Measurements from ENCODE around the gene SLC35G6. TPM values are rescaled to one million over a fixed set of nuclear protein-coding genes. Genes with fewer than 3 reads are reported as not detected.

Gene SLC35G6
- total RNA-seq, 1 experiment from 2014 or later: 0.26 TPM

DNA sequence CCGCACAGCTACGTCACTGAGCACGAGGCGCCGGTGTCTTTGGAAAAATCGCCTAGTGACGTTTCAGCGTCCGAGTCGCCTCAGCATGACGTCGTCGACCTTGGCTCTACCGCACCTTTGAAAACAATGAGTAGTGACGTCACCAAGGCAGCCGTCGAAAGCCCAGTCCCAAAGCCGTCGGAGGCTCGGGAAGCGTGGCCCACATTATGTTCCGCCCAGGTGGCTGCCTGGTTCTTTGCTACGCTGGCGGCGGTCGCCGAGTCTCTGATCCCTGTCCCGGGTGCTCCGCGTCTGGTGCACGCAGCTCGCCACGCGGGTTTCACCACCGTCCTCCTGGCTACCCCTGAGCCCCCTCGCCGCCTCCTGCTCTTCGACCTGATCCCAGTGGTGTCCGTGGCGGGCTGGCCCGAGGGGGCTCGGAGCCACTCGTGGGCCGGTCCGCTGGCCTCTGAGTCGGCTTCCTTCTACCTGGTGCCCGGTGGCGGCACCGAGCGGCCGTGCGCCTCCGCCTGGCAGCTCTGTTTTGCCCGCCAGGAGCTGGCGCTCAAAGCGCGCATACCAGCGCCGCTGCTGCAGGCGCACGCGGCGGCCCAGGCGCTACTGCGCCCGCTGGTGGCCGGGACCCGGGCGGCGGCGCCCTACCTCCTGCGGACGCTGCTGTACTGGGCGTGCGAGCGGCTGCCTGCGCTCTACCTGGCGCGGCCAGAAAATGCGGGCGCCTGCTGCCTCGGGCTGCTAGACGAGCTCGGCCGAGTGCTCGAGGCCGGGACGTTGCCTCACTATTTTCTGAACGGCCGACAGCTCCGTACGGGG is 44.5 kb upstream of the SLC35G6 start (continued):
- TF ChIP-seq HMGXB4 (CRISPR knock-in tag; IDR thresholded peaks at IDR 0.05): peak; percentile 100
- TF ChIP-seq ZNF138 (CRISPR knock-in tag; conservative IDR thresholded peaks at IDR 0.05): peak; percentile 31; the same call in 1 of the 2 replicates
- TF ChIP-seq, protein P1, sequence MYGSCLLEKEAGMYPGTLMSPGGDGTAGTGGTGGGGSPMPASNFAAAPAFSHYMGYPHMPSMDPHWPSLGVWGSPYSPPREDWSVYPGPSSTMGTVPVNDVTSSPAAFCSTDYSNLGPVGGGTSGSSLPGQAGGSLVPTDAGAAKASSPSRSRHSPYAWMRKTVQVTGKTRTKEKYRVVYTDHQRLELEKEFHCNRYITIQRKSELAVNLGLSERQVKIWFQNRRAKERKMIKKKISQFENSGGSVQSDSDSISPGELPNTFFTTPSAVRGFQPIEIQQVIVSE (CRISPR knock-in tag; IDR thresholded peaks at IDR 0.05; ENCODE audit: borderline replicate concordance): no peak
- TF ChIP-seq, protein P2, sequence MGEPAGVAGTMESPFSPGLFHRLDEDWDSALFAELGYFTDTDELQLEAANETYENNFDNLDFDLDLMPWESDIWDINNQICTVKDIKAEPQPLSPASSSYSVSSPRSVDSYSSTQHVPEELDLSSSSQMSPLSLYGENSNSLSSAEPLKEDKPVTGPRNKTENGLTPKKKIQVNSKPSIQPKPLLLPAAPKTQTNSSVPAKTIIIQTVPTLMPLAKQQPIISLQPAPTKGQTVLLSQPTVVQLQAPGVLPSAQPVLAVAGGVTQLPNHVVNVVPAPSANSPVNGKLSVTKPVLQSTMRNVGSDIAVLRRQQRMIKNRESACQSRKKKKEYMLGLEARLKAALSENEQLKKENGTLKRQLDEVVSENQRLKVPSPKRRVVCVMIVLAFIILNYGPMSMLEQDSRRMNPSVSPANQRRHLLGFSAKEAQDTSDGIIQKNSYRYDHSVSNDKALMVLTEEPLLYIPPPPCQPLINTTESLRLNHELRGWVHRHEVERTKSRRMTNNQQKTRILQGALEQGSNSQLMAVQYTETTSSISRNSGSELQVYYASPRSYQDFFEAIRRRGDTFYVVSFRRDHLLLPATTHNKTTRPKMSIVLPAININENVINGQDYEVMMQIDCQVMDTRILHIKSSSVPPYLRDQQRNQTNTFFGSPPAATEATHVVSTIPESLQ (CRISPR knock-in tag; IDR thresholded peaks at IDR 0.05): no peak
- TF ChIP-seq ATF3 (CRISPR knock-in tag; conservative IDR thresholded peaks at IDR 0.05): no peak
- peak; percentile 30; the same call in 1 of the 2 replicates for TF ChIP-seq ZNF423 (CRISPR knock-in tag; IDR thresholded peaks at IDR 0.05)
- no peak; the same call in 1 of the 2 replicates for TF ChIP-seq E2F1 (CRISPR knock-in tag; IDR thresholded peaks at IDR 0.05)
- TF ChIP-seq, protein P3, sequence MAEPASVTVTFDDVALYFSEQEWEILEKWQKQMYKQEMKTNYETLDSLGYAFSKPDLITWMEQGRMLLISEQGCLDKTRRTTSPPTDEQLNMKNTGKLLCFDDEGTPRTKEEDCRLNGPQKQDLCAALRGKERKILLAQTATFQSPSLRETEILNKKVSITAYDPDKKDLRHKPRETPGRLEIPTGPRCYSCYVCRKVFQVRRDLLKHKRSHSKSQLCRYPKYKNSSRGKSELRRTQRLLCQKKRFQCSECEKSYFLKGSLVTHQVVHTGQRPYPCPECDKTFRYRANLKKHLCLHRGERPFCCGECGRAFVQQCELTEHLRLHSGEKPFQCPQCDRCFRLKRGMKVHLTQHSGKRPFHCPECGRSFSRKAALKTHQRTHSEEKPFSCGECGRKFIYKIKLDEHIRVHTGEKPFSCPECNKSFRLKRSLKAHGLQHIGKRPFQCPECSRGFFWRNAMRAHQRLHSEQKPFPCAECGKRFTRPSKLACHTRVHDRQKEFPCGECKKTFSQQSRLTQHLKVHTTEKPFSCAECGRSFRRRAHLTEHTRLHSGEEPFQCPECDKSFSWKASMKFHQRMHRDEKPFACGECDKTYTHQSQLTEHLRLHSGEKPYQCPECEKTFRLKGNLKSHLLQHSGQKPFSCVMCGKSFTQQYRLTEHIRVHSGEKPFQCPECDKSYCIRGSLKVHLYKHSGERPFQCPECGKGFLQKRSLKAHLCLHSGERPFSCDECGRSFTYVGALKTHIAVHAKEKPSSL (CRISPR knock-in tag; conservative IDR thresholded peaks at IDR 0.05): no peak
- 0 out of 2 replicates have a peak, but pooled peaks have one; percentile 74 for TF ChIP-seq NFE2L1 (CRISPR knock-in tag; IDR thresholded peaks at IDR 0.05)
- peak; percentile 77; the same call in 1 of the 2 replicates for TF ChIP-seq FOXP1 (CRISPR knock-in tag; IDR thresholded peaks at IDR 0.05; ENCODE audit: borderline replicate concordance)
- TF ChIP-seq, protein P4, sequence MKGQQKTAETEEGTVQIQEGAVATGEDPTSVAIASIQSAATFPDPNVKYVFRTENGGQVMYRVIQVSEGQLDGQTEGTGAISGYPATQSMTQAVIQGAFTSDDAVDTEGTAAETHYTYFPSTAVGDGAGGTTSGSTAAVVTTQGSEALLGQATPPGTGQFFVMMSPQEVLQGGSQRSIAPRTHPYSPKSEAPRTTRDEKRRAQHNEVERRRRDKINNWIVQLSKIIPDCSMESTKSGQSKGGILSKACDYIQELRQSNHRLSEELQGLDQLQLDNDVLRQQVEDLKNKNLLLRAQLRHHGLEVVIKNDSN (CRISPR knock-in tag; IDR thresholded peaks at IDR 0.05): peak; percentile 18; the same call in 1 of the 2 replicates
- peak; percentile 89; the same call in 1 of the 2 replicates for TF ChIP-seq SMAD3 (CRISPR knock-in tag; IDR thresholded peaks at IDR 0.05; ENCODE audit: borderline replicate concordance)
- TF ChIP-seq, protein P5, sequence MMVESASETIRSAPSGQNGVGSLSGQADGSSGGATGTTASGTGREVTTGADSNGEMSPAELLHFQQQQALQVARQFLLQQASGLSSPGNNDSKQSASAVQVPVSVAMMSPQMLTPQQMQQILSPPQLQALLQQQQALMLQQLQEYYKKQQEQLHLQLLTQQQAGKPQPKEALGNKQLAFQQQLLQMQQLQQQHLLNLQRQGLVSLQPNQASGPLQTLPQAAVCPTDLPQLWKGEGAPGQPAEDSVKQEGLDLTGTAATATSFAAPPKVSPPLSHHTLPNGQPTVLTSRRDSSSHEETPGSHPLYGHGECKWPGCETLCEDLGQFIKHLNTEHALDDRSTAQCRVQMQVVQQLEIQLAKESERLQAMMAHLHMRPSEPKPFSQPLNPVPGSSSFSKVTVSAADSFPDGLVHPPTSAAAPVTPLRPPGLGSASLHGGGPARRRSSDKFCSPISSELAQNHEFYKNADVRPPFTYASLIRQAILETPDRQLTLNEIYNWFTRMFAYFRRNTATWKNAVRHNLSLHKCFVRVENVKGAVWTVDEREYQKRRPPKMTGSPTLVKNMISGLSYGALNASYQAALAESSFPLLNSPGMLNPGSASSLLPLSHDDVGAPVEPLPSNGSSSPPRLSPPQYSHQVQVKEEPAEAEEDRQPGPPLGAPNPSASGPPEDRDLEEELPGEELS (CRISPR knock-in tag; IDR thresholded peaks at IDR 0.05): peak; percentile 77
- TF ChIP-seq, protein P6, sequence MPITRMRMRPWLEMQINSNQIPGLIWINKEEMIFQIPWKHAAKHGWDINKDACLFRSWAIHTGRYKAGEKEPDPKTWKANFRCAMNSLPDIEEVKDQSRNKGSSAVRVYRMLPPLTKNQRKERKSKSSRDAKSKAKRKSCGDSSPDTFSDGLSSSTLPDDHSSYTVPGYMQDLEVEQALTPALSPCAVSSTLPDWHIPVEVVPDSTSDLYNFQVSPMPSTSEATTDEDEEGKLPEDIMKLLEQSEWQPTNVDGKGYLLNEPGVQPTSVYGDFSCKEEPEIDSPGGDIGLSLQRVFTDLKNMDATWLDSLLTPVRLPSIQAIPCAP (CRISPR knock-in tag; IDR thresholded peaks at IDR 0.05): 0 out of 2 replicates have a peak, but pooled peaks have one; percentile 11
- no peak for TF ChIP-seq NR2C2 (CRISPR knock-in tag; IDR thresholded peaks at IDR 0.05)
- TF ChIP-seq ZNF263 (CRISPR knock-in tag; IDR thresholded peaks at IDR 0.05; ENCODE audit: low read depth): no peak; the same call in 1 of the 2 replicates
- TF ChIP-seq FOXK1 (CRISPR knock-in tag; IDR thresholded peaks at IDR 0.05): peak; percentile 74; the same call in 1 of the 2 replicates
- peak; percentile 87 for TF ChIP-seq TEAD1 (CRISPR knock-in tag; IDR thresholded peaks at IDR 0.05)
- TF ChIP-seq ZNF317 (CRISPR knock-in tag; IDR thresholded peaks at IDR 0.05; ENCODE audit: borderline replicate concordance, low read depth): 0 out of 2 replicates have a peak, but pooled peaks have one; percentile 50
- no peak for TF ChIP-seq MXD4 (CRISPR knock-in tag; IDR thresholded peaks at IDR 0.05; ENCODE audit: borderline replicate concordance)
- no peak for TF ChIP-seq FOXJ3 (CRISPR knock-in tag; IDR thresholded peaks at IDR 0.05; ENCODE audit: borderline replicate concordance)

Measured in WTC11 (cell line).